ENCODE data around the gene MYL7. TPM values are rescaled to one million over a fixed set of nuclear protein-coding genes. Genes with fewer than 3 reads are reported as not detected.

Gene MYL7
- total RNA-seq, 1 donor from 2014 or later: 21.4 TPM

- H3K9me3 ChIP-seq (ENCODE audit: control insufficient read depth in 3 of 3, low read length in 3 of 3): no peaks in the 10 kb centered on the region
- H3K27ac ChIP-seq (ENCODE audit: low read depth, low read length): no peak overlapping the region
- H3K9ac ChIP-seq (ENCODE audit: low read depth in 1 of 3, low read length in 3 of 3): no peak overlapping the region
- peaks cover 15 to 20% (median 20%) of the 10 kb centered on the region in 3 donors for H3K27me3 ChIP-seq (ENCODE audit: control insufficient read depth in 3 of 3, insufficient read depth in 3 of 3, low read length in 3 of 3)
- H3K4me3 ChIP-seq (ENCODE audit: low read length in 3 of 3): peak overlapping the region in 2 of 3 donors; percentile 43 to 70
- H3K4me1 ChIP-seq (ENCODE audit: control insufficient read depth in 3 of 3, insufficient read depth in 3 of 3, low read length in 3 of 3): peaks cover 0 to 12% (median 6%) of the 10 kb centered on the region in 3 donors
- H3K36me3 ChIP-seq (ENCODE audit: control insufficient read depth in 3 of 3, insufficient read depth in 3 of 3, low read length in 3 of 3): no peaks in the 10 kb centered on the region
These were observed 3.9 kb upstream of the MYL7 start for GRCh38 chr7:44144968-44145478.

GRCh38 chr7:44144426-44144967 lies 3.4 kb upstream of the MYL7 start:
- Histone ChIP-seq H3K9ac (ENCODE audit: low read depth in 1 of 3, low read length in 3 of 3) (no peak overlapping the region), H3K4me1 (ENCODE audit: control insufficient read depth in 3 of 3, insufficient read depth in 3 of 3, low read length in 3 of 3) (peaks cover 0 to 12% (median 6%) of the 10 kb centered on the region in 3 donors), H3K27me3 (ENCODE audit: control insufficient read depth in 3 of 3, insufficient read depth in 3 of 3, low read length in 3 of 3) (peaks cover 15 to 20% (median 20%) of the 10 kb centered on the region in 3 donors), H3K27ac (ENCODE audit: low read depth, low read length) (no peak overlapping the region), H3K4me3 (ENCODE audit: low read length in 3 of 3) (no peak overlapping the region), H3K36me3 (ENCODE audit: control insufficient read depth in 3 of 3, insufficient read depth in 3 of 3, low read length in 3 of 3) (no peaks in the 10 kb centered on the region), H3K9me3 (ENCODE audit: control insufficient read depth in 3 of 3, low read length in 3 of 3) (no peaks in the 10 kb centered on the region)

DNA sequence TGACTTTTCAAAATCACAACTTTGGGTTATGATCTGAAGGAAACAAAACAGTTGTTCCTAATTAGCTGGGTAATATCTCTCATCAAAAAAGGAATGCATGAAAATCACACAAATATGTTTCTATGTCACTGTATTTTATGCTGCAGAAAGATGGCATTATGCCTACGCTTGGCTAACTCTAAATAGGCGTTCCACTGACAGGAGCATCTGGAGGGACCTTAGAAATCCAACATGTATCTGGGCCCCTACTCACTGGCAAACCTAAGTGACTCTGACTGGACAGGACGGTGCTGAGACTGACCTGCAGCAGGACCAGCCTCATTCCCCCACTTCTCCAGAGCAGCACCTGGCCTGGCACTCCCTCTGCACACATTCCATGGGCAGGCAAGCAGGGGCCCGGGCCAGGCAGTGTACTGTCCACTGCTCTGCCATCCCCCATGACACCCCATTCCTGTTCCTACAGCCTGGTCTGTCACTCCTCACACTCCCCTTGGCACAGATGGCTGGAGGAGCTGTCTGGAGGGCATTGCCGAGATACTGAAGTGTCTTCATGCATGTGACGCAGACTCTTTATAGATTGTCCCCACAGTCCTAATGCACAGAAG lies 2.6 kb upstream of the MYL7 start:
- no peaks in the 10 kb centered on the region for H3K36me3 ChIP-seq (ENCODE audit: control insufficient read depth in 3 of 3, insufficient read depth in 3 of 3, low read length in 3 of 3)
- no peak overlapping the region for H3K27ac ChIP-seq (ENCODE audit: low read depth, low read length)
- H3K27me3 ChIP-seq (ENCODE audit: control insufficient read depth in 3 of 3, insufficient read depth in 3 of 3, low read length in 3 of 3): peaks cover 15 to 20% (median 20%) of the 10 kb centered on the region in 3 donors
- H3K4me3 ChIP-seq (ENCODE audit: low read length in 3 of 3): no peak overlapping the region
- H3K9ac ChIP-seq (ENCODE audit: low read depth in 1 of 3, low read length in 3 of 3): no peak overlapping the region
- peaks cover 0 to 12% (median 6%) of the 10 kb centered on the region in 3 donors for H3K4me1 ChIP-seq (ENCODE audit: control insufficient read depth in 3 of 3, insufficient read depth in 3 of 3, low read length in 3 of 3)
- H3K9me3 ChIP-seq (ENCODE audit: control insufficient read depth in 3 of 3, low read length in 3 of 3): no peaks in the 10 kb centered on the region

GRCh38 chr7:44142028-44142427 lies 896 bp upstream of the MYL7 start:
- H3K4me1 ChIP-seq (ENCODE audit: control insufficient read depth in 3 of 3, insufficient read depth in 3 of 3, low read length in 3 of 3): peaks cover 0 to 12% (median 6%) of the 10 kb centered on the region in 3 donors
- H3K9me3 ChIP-seq (ENCODE audit: control insufficient read depth in 3 of 3, low read length in 3 of 3): no peaks in the 10 kb centered on the region
- H3K9ac ChIP-seq (ENCODE audit: low read depth in 1 of 3, low read length in 3 of 3): no peak overlapping the region
- no peak overlapping the region for H3K27ac ChIP-seq (ENCODE audit: low read depth, low read length)
- H3K36me3 ChIP-seq (ENCODE audit: control insufficient read depth in 3 of 3, insufficient read depth in 3 of 3, low read length in 3 of 3): no peaks in the 10 kb centered on the region
- H3K4me3 ChIP-seq (ENCODE audit: low read length in 3 of 3): no peak overlapping the region
- H3K27me3 ChIP-seq (ENCODE audit: control insufficient read depth in 3 of 3, insufficient read depth in 3 of 3, low read length in 3 of 3): peaks cover 12 to 15% (median 15%) of the 10 kb centered on the region in 3 donors

DNA sequence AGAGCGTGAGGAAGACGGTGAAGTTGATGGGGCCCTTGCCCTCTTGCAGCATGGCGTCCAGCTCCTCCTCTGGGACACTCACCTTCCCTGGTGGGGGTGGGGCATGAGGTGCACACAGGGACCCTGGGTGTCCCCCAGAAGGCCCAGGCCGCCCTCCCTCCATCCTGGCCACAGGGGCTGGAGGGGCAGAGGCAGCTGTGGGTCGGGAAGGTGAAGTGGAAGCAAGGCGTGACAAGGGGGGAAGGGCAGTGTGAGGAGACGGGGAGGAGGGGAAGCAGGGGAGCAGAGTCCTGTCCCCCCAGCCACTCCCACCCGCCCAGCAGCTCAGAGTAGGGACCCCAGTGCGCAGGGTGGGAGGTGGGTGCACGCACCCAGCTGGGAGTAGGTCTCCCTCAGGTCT lies 791 bp downstream of the MYL7 start:
- H3K4me1 ChIP-seq (ENCODE audit: control insufficient read depth in 3 of 3, insufficient read depth in 3 of 3, low read length in 3 of 3): peaks cover 0 to 2% (median under 1%) of the 10 kb centered on the region in 3 donors
- H3K4me3 ChIP-seq (ENCODE audit: low read length in 3 of 3): no peak overlapping the region
- no peak overlapping the region for H3K27ac ChIP-seq (ENCODE audit: low read depth, low read length)
- H3K36me3 ChIP-seq (ENCODE audit: control insufficient read depth in 3 of 3, insufficient read depth in 3 of 3, low read length in 3 of 3): no peaks in the 10 kb centered on the region
- H3K27me3 ChIP-seq (ENCODE audit: control insufficient read depth in 3 of 3, insufficient read depth in 3 of 3, low read length in 3 of 3): peaks cover 9% of the 10 kb centered on the region in 3 donors
- H3K9me3 ChIP-seq (ENCODE audit: control insufficient read depth in 3 of 3, low read length in 3 of 3): no peaks in the 10 kb centered on the region
- no peak overlapping the region for H3K9ac ChIP-seq (ENCODE audit: low read depth in 1 of 3, low read length in 3 of 3)

DNA sequence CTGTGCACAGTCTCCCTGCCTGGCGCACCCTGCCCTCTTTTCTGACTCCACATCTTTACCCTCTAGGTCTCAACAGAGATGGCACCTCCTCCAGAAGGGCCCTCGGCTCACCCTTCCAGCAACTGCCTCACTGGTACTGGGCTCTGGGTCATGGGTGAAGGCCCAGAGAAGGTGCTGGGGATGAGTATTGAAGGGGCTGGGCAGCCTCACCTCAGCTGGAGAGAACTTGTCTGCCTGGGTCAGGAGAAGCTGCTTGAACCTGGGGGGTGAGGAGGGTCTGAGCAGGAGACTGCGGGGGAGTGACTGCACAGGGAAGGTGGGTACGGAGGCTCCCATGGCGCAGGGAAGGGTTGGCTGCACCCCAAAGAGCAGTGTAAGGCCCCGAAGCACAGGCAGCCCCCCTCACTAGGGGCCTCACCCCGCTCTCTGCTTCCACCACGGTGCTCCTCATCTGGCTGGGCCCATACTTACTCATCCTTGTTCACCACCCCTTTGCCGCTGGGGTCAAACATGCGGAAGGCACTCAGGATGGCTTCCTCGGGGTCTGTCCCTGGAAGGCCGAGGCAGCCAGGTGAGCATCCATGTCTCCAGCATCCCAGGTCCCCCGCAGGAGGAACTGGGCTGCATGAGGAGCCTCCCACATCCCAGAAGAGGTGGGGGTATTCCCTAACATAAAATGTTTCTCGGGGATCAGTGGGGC lies 1.7 kb downstream of the MYL7 start:
- no peaks in the 10 kb centered on the region for H3K4me1 ChIP-seq (ENCODE audit: control insufficient read depth in 3 of 3, insufficient read depth in 3 of 3, low read length in 3 of 3)
- no peak overlapping the region for H3K9ac ChIP-seq (ENCODE audit: low read depth in 1 of 3, low read length in 3 of 3)
- peaks cover 0 to 1% (median under 1%) of the 10 kb centered on the region in 3 donors for H3K27me3 ChIP-seq (ENCODE audit: control insufficient read depth in 3 of 3, insufficient read depth in 3 of 3, low read length in 3 of 3)
- H3K36me3 ChIP-seq (ENCODE audit: control insufficient read depth in 3 of 3, insufficient read depth in 3 of 3, low read length in 3 of 3): no peaks in the 10 kb centered on the region
- no peaks in the 10 kb centered on the region for H3K9me3 ChIP-seq (ENCODE audit: control insufficient read depth in 3 of 3, low read length in 3 of 3)
- H3K27ac ChIP-seq (ENCODE audit: low read depth, low read length): no peak overlapping the region
- no peak overlapping the region for H3K4me3 ChIP-seq (ENCODE audit: low read length in 3 of 3)

DNA sequence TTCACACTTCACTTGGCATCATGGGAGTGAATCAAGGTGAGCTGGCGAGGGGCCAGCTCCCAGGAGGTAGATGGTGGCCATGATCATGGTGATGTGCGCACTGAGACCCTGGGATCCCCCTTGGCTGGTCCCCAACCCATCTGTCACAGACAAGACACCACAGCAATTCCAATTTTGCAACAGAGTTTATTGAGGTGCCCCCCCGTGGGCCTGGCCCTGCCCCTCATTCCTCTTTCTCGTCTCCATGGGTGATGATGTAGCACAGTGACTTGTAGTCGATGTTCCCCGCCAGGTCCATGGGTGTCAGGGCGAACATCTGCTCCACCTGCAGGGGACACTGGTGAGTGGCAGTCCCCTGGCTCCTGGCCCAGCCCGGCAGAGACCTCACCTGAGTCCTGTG lies 2.4 kb downstream of the MYL7 start:
- Histone ChIP-seq H3K4me3 (ENCODE audit: low read length in 3 of 3) (no peak overlapping the region), H3K27ac (ENCODE audit: low read depth, low read length) (no peak overlapping the region), H3K27me3 (ENCODE audit: control insufficient read depth in 3 of 3, insufficient read depth in 3 of 3, low read length in 3 of 3) (no peaks in the 10 kb centered on the region), H3K9ac (ENCODE audit: low read depth in 1 of 3, low read length in 3 of 3) (no peak overlapping the region), H3K36me3 (ENCODE audit: control insufficient read depth in 3 of 3, insufficient read depth in 3 of 3, low read length in 3 of 3) (no peaks in the 10 kb centered on the region), H3K9me3 (ENCODE audit: control insufficient read depth in 3 of 3, low read length in 3 of 3) (no peaks in the 10 kb centered on the region), H3K4me1 (ENCODE audit: control insufficient read depth in 3 of 3, insufficient read depth in 3 of 3, low read length in 3 of 3) (no peaks in the 10 kb centered on the region)

GRCh38 chr7:44136731-44137130 lies 4.4 kb downstream of the MYL7 start:
- H3K27ac ChIP-seq (ENCODE audit: low read depth, low read length): no peak overlapping the region
- H3K9ac ChIP-seq (ENCODE audit: low read depth in 1 of 3, low read length in 3 of 3): no peak overlapping the region
- H3K27me3 ChIP-seq (ENCODE audit: control insufficient read depth in 3 of 3, insufficient read depth in 3 of 3, low read length in 3 of 3): no peaks in the 10 kb centered on the region
- peaks cover 9 to 13% (median 10%) of the 10 kb centered on the region in 3 donors for H3K4me1 ChIP-seq (ENCODE audit: control insufficient read depth in 3 of 3, insufficient read depth in 3 of 3, low read length in 3 of 3)
- no peaks in the 10 kb centered on the region for H3K9me3 ChIP-seq (ENCODE audit: control insufficient read depth in 3 of 3, low read length in 3 of 3)
- no peaks in the 10 kb centered on the region for H3K36me3 ChIP-seq (ENCODE audit: control insufficient read depth in 3 of 3, insufficient read depth in 3 of 3, low read length in 3 of 3)
- no peak overlapping the region for H3K4me3 ChIP-seq (ENCODE audit: low read length in 3 of 3)

DNA sequence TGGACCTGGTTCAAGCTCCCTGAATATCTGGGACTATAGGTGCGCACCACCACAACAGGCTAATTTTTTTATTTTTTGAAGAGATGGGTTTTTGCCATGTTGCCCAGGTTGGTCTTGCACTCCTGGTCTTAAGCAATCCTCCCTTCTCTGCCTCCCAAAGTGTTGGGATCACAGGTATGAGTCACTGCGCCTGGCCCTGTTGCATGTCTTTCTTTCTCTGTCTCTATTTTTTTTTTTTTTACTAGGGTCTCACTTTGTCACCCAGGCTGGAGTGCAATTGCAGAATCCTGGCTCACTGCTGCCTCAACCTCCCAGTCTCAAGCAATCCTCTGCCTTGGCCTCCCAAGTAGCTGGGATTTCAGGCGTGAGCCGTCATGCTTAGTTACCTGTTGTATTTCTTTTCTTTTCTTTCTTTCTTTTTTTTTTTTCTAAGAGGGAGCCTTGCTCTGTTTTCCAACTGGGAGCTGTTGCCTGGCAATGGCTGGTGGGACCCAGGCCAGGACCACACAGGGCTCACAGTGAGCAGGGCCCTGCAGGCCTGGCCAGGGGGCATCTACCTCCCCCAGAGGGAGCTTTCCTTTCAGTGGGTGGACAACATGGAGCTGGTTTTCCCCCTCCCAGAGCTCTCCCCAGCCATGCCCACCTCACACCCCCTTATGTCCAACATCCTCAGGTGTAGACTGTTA lies 6.0 kb downstream of the MYL7 start:
- no peak overlapping the region for H3K9ac ChIP-seq (ENCODE audit: low read depth in 1 of 3, low read length in 3 of 3)
- H3K4me1 ChIP-seq (ENCODE audit: control insufficient read depth in 3 of 3, insufficient read depth in 3 of 3, low read length in 3 of 3): peaks cover 9 to 21% (median 16%) of the 10 kb centered on the region in 3 donors
- no peaks in the 10 kb centered on the region for H3K9me3 ChIP-seq (ENCODE audit: control insufficient read depth in 3 of 3, low read length in 3 of 3)
- H3K27ac ChIP-seq (ENCODE audit: low read depth, low read length): no peak overlapping the region
- H3K27me3 ChIP-seq (ENCODE audit: control insufficient read depth in 3 of 3, insufficient read depth in 3 of 3, low read length in 3 of 3): no peaks in the 10 kb centered on the region
- H3K4me3 ChIP-seq (ENCODE audit: low read length in 3 of 3): no peak overlapping the region
- no peaks in the 10 kb centered on the region for H3K36me3 ChIP-seq (ENCODE audit: control insufficient read depth in 3 of 3, insufficient read depth in 3 of 3, low read length in 3 of 3)

Data from skeletal muscle tissue (tissue), 4 donors.